ENCODE measurements around the gene PLEKHB1.

PLEKHB1 gene
- 2.3 to 23.5 (median 6.0) reads per million in 9 experiments for total RNA-seq

DNA sequence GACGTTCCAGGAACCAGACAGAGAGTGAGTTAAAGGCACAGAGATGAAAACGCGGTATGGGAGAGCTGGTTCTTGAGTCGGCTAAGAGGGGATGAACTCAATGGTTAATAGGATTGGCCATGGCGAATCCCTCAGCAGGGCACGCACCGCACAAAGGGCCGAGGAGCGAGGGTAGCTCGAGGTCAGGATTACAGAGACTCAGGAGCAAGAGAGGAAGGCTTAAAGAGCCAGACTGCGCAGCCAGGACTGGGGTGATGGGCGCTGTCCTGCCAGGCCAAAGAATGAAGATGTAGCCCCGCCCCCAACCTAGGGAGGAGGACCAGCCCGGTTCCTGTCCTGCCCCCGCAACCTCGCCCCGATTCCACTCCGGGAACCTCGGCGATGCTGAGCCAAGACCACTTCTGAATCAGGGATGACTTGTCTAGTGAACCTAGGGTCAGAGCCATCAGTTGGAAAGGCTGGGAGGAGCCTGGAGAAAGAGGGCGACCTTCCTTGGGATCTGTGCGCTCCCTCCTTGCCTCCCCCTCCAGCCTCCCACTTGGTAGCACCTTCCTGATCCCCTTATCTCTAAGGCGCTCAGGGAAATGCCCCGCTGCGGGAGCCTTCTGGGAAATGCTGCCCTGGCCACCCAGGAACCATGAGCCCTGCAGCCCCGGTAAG, at the start of gene PLEKHB1:
Gene PLEKHB1 (plus strand): TSS at position 610 of the 660 bp plus-strand sequence. CDS start 28 bp downstream, at position 638.
- Mint-ChIP-seq H3K36me3 (ENCODE audit: insufficient read depth) (peaks cover 6% of the 10 kb centered on the region), H3K27ac (peak within 1 kb of the TSS; percentile 61 to 81), H3K4me3 (peak within 1 kb of the TSS; percentile 79 to 83), H3K27me3 (peaks cover 0 to 7% of the 10 kb centered on the region in 2 donors), H3K9me3 (no peaks in the 10 kb centered on the region), H3K4me1 (ENCODE audit: low read depth in 2 of 2) (peaks cover 12 to 16% of the 10 kb centered on the region in 2 donors)
- DNase-seq (no peak), ATAC-seq (replicated peaks) (no peak)

DNA sequence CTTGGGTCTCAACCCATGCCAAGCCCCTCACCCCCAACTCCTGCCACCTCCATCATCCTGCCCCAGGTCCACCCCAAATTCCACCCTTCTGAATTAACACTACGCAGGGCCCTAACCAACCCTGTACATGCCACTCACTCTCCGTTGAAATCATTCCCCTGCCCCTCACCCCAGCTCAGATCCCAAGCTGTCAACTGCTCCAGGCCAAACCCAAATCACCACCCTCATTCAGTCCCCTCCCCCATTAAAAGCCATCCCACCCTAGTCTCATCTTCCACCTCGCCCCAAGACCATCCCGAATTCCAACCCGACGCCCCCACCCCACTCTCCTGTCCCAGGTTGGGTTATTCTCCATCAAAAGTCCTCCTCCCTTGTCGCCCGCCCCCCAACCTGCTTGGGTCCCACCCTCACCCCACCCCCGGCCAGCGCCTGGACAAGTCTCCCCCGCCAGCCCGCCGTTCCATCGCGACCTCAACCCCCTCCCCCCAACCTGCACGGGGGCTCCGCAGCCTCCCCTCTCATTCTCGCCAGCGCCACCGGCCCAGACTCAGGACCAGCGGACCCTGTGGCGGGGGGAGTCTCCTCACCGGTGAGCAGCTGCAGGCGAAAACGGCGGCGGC, 48.9 kb upstream of the PLEKHB1 start:
- Mint-ChIP-seq H3K27ac (peak overlapping the region; percentile 95 to 96), H3K4me3 (peak overlapping the region; percentile 87 to 92), H3K9me3 (no peaks in the 10 kb centered on the region), H3K36me3 (ENCODE audit: insufficient read depth) (peaks cover 16% of the 10 kb centered on the region), H3K4me1 (ENCODE audit: low read depth in 2 of 2) (peaks cover 21 to 34% of the 10 kb centered on the region in 2 donors), H3K27me3 (no peaks in the 10 kb centered on the region)
- DNase-seq (no peak), ATAC-seq (replicated peaks) (no peak)

DNA sequence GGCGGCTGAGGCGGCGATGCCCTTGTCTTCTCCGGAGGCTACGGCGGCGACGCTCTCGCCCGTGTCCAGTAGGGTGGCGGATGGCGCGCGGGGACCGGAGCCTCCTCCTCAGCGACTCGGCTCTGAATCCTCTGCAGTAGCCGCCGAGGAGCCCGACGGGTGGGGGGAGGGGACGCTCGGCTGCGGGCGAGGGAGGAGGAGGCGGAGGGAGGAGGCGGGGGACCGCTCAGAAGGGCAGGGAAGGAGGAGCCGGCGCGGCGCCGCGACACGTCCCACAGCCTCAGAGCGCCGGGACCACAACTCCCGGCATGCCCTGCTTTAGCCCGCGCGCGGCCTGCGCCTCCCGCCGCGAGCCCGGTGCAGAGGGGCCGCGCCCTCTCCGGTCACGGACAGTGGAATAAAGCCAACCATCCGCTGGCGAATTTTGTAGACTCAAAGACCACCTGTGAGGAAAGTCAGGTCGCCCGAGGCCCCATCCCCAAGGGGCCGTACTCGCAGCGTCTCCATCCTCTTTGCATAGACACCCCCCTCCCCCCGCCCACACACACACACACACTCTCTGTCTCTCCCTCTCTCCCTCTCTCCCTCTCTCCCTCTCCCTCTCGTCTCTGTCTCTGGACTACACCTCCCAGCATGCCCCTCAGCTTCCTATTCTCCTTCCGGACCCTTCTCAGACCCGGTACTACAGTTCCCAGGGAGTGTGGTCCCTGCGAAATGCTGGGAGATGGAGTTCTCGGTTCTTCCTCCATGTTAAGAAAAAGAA, 48.2 kb upstream of the PLEKHB1 start, which contains the start of gene FAM168A:
Gene FAM168A (minus strand): TSS at position 157 of the 763 bp plus-strand sequence. CDS start 129,638 bp downstream, outside the sequence.
- Mint-ChIP-seq H3K36me3 (ENCODE audit: insufficient read depth) (peaks cover 16% of the 10 kb centered on the region), H3K4me1 (ENCODE audit: low read depth in 2 of 2) (peaks cover 21 to 32% of the 10 kb centered on the region in 2 donors), H3K4me3 (peak within 1 kb of the TSS; percentile 87 to 92), H3K9me3 (no peaks in the 10 kb centered on the region), H3K27me3 (peaks cover 0 to under 1% of the 10 kb centered on the region in 2 donors), H3K27ac (peak within 1 kb of the TSS; percentile 95 to 96)
- peak; percentile 81 to 83 (median 82) for DNase-seq
- peak; percentile 90 for ATAC-seq (replicated peaks)

- peaks cover 16% of the 10 kb centered on the region for H3K36me3 Mint-ChIP-seq (ENCODE audit: insufficient read depth)
- H3K4me3 Mint-ChIP-seq = peak overlapping the region; percentile 87 to 92
- no peak for ATAC-seq (replicated peaks)
- peaks cover 5% of the 10 kb centered on the region in 2 donors for H3K27me3 Mint-ChIP-seq
- peaks cover 21 to 32% of the 10 kb centered on the region in 2 donors for H3K4me1 Mint-ChIP-seq (ENCODE audit: low read depth in 2 of 2)
- no peak for DNase-seq
- no peaks in the 10 kb centered on the region for H3K9me3 Mint-ChIP-seq
- H3K27ac Mint-ChIP-seq = peak overlapping the region; percentile 95 to 96
Measured at GRCh38 chr11:73598719-73599379, 47.5 kb upstream of the PLEKHB1 start.

GRCh38 chr11:73612601-73613140, 33.7 kb upstream of the PLEKHB1 start:
- peaks cover 11 to 12% of the 10 kb centered on the region in 2 donors for H3K27me3 Mint-ChIP-seq
- ATAC-seq (replicated peaks) (no peak), DNase-seq (no peak)
- no peak overlapping the region for H3K4me3 Mint-ChIP-seq
- H3K9me3 Mint-ChIP-seq = no peaks in the 10 kb centered on the region
- H3K4me1 Mint-ChIP-seq (ENCODE audit: low read depth in 2 of 2) = no peaks in the 10 kb centered on the region
- H3K36me3 Mint-ChIP-seq (ENCODE audit: insufficient read depth) = no peaks in the 10 kb centered on the region
- H3K27ac Mint-ChIP-seq = no peak overlapping the region

GRCh38 chr11:73614591-73614990, 31.8 kb upstream of the PLEKHB1 start:
- Mint-ChIP-seq H3K9me3 (no peaks in the 10 kb centered on the region), H3K27ac (no peak overlapping the region), H3K4me3 (no peak overlapping the region), H3K36me3 (ENCODE audit: insufficient read depth) (no peaks in the 10 kb centered on the region), H3K27me3 (peaks cover 8 to 10% of the 10 kb centered on the region in 2 donors), H3K4me1 (ENCODE audit: low read depth in 2 of 2) (no peaks in the 10 kb centered on the region)
- DNase-seq (no peak), ATAC-seq (replicated peaks) (no peak)

GRCh38 chr11:73622926-73623593, 23.3 kb upstream of the PLEKHB1 start:
- Mint-ChIP-seq H3K27me3 (peaks cover 23 to 38% of the 10 kb centered on the region in 2 donors), H3K4me3 (no peak overlapping the region), H3K4me1 (ENCODE audit: low read depth in 2 of 2) (peaks cover 3 to 4% of the 10 kb centered on the region in 2 donors), H3K27ac (no peak overlapping the region), H3K36me3 (ENCODE audit: insufficient read depth) (peaks cover 3% of the 10 kb centered on the region), H3K9me3 (no peaks in the 10 kb centered on the region)
- DNase-seq (no peak), ATAC-seq (replicated peaks) (no peak)

GRCh38 chr11:73623686-73624085, 22.7 kb upstream of the PLEKHB1 start:
- H3K27me3 Mint-ChIP-seq = peaks cover 23 to 38% of the 10 kb centered on the region in 2 donors

GRCh38 chr11:73625696-73626318, 20.6 kb upstream of the PLEKHB1 start:
- Mint-ChIP-seq H3K4me3 (peak overlapping the region in 1 of 2 donors; percentile 26), H3K36me3 (ENCODE audit: insufficient read depth) (peaks cover 3% of the 10 kb centered on the region), H3K4me1 (ENCODE audit: low read depth in 2 of 2) (peaks cover 3 to 4% of the 10 kb centered on the region in 2 donors), H3K27me3 (peaks cover 23 to 38% of the 10 kb centered on the region in 2 donors), H3K27ac (no peak overlapping the region), H3K9me3 (no peaks in the 10 kb centered on the region)
- DNase-seq (peak; percentile 60 to 66 (median 60)), ATAC-seq (replicated peaks) (peak; percentile 80)

More at GRCh38 chr11:73623686-73624085, 22.7 kb upstream of the PLEKHB1 start:
- peaks cover 3 to 4% of the 10 kb centered on the region in 2 donors for H3K4me1 Mint-ChIP-seq (ENCODE audit: low read depth in 2 of 2)
- peaks cover 3% of the 10 kb centered on the region for H3K36me3 Mint-ChIP-seq (ENCODE audit: insufficient read depth)
- DNase-seq (no peak), ATAC-seq (replicated peaks) (no peak)
- no peak overlapping the region for H3K27ac Mint-ChIP-seq
- no peak overlapping the region for H3K4me3 Mint-ChIP-seq
- no peaks in the 10 kb centered on the region for H3K9me3 Mint-ChIP-seq

DNA sequence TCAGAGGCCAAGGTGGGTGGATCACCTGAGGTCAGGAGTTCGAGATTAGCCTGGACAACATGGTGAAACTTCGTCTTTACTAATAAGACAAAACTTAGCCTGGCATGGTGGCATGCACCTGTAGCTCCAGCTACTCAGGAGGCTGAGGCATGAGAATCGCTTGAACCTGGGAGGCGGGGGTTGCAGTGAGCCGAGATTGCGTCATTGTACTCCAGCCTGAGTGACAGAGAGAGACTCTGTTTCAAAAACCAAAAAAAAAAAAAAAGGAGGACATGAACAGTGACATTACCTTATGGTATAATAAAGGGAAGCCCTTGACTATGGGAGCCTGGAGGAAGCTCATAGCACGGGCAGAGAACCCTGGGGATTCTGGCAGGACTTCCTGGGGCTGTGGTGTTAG, 16.5 kb upstream of the PLEKHB1 start:
- H3K36me3 Mint-ChIP-seq (ENCODE audit: insufficient read depth) = no peaks in the 10 kb centered on the region
- ATAC-seq (replicated peaks) (no peak), DNase-seq (no peak)
- H3K9me3 Mint-ChIP-seq = no peaks in the 10 kb centered on the region
- peaks cover 0 to 2% of the 10 kb centered on the region in 2 donors for H3K27me3 Mint-ChIP-seq
- no peak overlapping the region for H3K27ac Mint-ChIP-seq
- H3K4me3 Mint-ChIP-seq = no peak overlapping the region
- H3K4me1 Mint-ChIP-seq (ENCODE audit: low read depth in 2 of 2) = peaks cover 4 to 5% of the 10 kb centered on the region in 2 donors

DNA sequence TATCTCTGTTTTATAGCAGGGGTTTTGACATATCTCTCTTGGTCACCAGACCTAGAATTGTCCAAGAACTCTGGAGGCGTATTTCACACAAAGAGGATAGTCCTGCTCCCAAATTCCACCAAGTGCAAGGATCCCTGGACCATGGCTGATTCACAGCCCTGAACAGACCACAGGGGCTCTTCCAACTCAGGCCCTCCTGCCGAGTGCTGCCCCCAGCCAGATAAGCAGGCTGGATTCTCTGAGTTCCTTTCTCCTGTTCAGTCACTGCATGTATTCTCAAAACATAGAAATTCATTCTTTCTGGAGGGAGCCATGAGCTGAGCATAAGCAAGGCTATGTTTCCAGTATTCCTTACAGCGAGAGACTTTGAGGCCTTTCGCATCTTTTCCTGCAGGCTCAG, 13.4 kb upstream of the PLEKHB1 start:
- H3K27me3 Mint-ChIP-seq = no peaks in the 10 kb centered on the region
- no peak overlapping the region for H3K4me3 Mint-ChIP-seq
- H3K9me3 Mint-ChIP-seq = no peaks in the 10 kb centered on the region
- H3K4me1 Mint-ChIP-seq (ENCODE audit: low read depth in 2 of 2) = peaks cover 0 to 2% of the 10 kb centered on the region in 2 donors
- H3K27ac Mint-ChIP-seq = no peak overlapping the region
- ATAC-seq (replicated peaks) (no peak), DNase-seq (no peak)
- H3K36me3 Mint-ChIP-seq (ENCODE audit: insufficient read depth) = peaks cover 3% of the 10 kb centered on the region

DNA sequence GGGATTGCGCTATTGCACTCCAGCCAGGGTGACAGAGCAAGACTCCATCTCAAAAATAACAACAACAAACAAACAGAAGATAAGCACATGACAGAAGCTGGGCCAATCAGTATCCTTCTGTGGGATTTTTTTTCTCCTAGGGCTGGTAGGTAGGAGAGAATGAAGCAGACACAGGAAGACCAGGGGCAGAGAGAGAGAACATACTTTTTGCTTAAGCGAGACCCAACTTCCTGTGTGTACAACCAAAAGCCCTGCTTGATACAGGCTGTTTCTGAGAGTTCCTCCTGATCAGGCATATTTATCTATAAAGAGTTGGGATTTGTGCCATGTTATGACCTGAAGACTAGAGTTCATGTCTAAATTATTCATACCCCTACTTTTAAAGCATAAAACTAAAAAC, 12.4 kb upstream of the PLEKHB1 start:
- peaks cover 0 to 2% of the 10 kb centered on the region in 2 donors for H3K4me1 Mint-ChIP-seq (ENCODE audit: low read depth in 2 of 2)

More for the DNA sequence above, 12.4 kb upstream of the PLEKHB1 start:
- no peak for DNase-seq
- no peaks in the 10 kb centered on the region for H3K27me3 Mint-ChIP-seq
- H3K36me3 Mint-ChIP-seq (ENCODE audit: insufficient read depth) = peaks cover 3% of the 10 kb centered on the region
- H3K27ac Mint-ChIP-seq = no peak overlapping the region
- H3K9me3 Mint-ChIP-seq = no peaks in the 10 kb centered on the region
- no peak for ATAC-seq (replicated peaks)
- H3K4me3 Mint-ChIP-seq = no peak overlapping the region

All from effector memory CD8-positive, alpha-beta T cell (primary cell).